H1 (cell line): ENCODE results near the gene TRAF1.

Experiments
- BACH1 ChIP-seq: IDR thresholded peaks from 2 replicates; pipeline ENCODE4 v1.6.1; 2012; ENCODE audit warnings: low read length, improper control_type of control experiment
- CHD2 ChIP-seq: IDR thresholded peaks from 2 replicates; pipeline ENCODE4 v1.6.1; 2012; ENCODE audit warnings: low read length, improper control_type of control experiment
- CTCF ChIP-seq, 3 experiments: IDR thresholded peaks; 1 replicate in 2 of 3; 2 replicates in 1 of 3; pipeline versions ENCODE4 v1.5.1 to v1.6.1; 2011; ENCODE audit warnings: low read length in 3 of 3, mild to moderate bottlenecking in 3 of 3, inconsistent platforms in 2 of 3, low read depth in 1 of 3, moderate library complexity in 1 of 3; ENCODE audit not compliant: insufficient read depth in 1 of 3; ENCODE audit errors: control extremely low read depth in 1 of 3
- EZH2 ChIP-seq: fragments of 200-600 bp; sonication (generic); IDR thresholded peaks from 2 replicates; pipeline ENCODE4 v1.7.1; 2012; ENCODE audit warnings: low read depth, mild to moderate bottlenecking, moderate library complexity, low read length, inconsistent platforms; ENCODE audit not compliant: severe bottlenecking
- KDM1A ChIP-seq: fragments of 200-600, 300-600 bp; sonication (generic); IDR thresholded peaks from 2 replicates; pipeline ENCODE4 v1.7.1; 2016; ENCODE audit warnings: mild to moderate bottlenecking, low read length, borderline replicate concordance
- KDM5A ChIP-seq: fragments of 200-600 bp; IDR thresholded peaks from 2 replicates; pipeline ENCODE4 v1.7.1; 2012; ENCODE audit warnings: mild to moderate bottlenecking, low read length, inconsistent platforms, mixed read lengths
- POLR2A ChIP-seq, 2 experiments: IDR thresholded peaks; 1 replicate in 1 of 2; 2 replicates in 1 of 2; pipeline ENCODE4 v1.6.1; 2011; ENCODE audit warnings: low read depth in 2 of 2, low read length in 2 of 2, mild to moderate bottlenecking in 2 of 2; ENCODE audit errors: control extremely low read depth in 1 of 2
- POLR2AphosphoS5 ChIP-seq: IDR thresholded peaks from 2 replicates; pipeline ENCODE4 v1.6.1; 2011; ENCODE audit warnings: low read depth, low read length
- RXRA ChIP-seq: IDR thresholded peaks from 2 replicates; pipeline ENCODE4 v1.6.1; 2011; ENCODE audit warnings: low read depth, mild to moderate bottlenecking, low read length, moderate library complexity; ENCODE audit not compliant: insufficient read depth
- TBP ChIP-seq: IDR thresholded peaks from 2 replicates; pipeline ENCODE4 v1.6.1; 2011; ENCODE audit warnings: low read depth, low read length, improper control_type of control experiment
- YY1 ChIP-seq: IDR thresholded peaks from 2 replicates; pipeline ENCODE4 v1.6.1; 2011; ENCODE audit warnings: low read depth, mild to moderate bottlenecking, low read length

- TF ChIP-seq POLR2A (IDR thresholded peaks at IDR 0.05; ENCODE audit: control extremely low read depth in 1 of 2, low read depth in 2 of 2, low read length in 2 of 2) = no peak
- no peak for TF ChIP-seq CTCF (IDR thresholded peaks at IDR 0.05; ENCODE audit: control extremely low read depth in 1 of 3, insufficient read depth in 1 of 3, low read depth in 1 of 3, low read length in 3 of 3)
- no peak for TF ChIP-seq POLR2AphosphoS5
- no peak for TF ChIP-seq BACH1
- no peak for TF ChIP-seq EZH2
- no peak for TF ChIP-seq TBP
- no peak for TF ChIP-seq CHD2
- TF ChIP-seq KDM1A = no peak
- TF ChIP-seq KDM5A = no peak
- TF ChIP-seq YY1 = no peak
- no peak for TF ChIP-seq RXRA
Measured at GRCh38 chr9:120874226-120875194, 52.1 kb downstream of the TRAF1 start.
